LNCaP clone FGC (cell line): ENCODE results near the gene ST3GAL5.

Experiments used
- DNase-seq: peaks from one replicate; pipeline ENCODE4 v3.0.0-alpha.2; 2011; ENCODE audit warnings: low read depth
- H3K4me3 ChIP-seq: 2 replicates; pipeline ENCODE4 v1.5.1; 2011; ENCODE audit warnings: mild to moderate bottlenecking, low read depth, low read length, control low read depth
- CTCF ChIP-seq: IDR thresholded peaks from 2 replicates; pipeline ENCODE4 v1.5.1; 2012; ENCODE audit warnings: mild to moderate bottlenecking; ENCODE audit not compliant: control insufficient read depth, insufficient read depth; ENCODE audit errors: extremely low read depth

Gene ST3GAL5

GRCh38 chr2:85915606-85916303 lies 27.0 kb upstream of the ST3GAL5 start:
- no peak for DNase-seq
- no peak for TF ChIP-seq CTCF
- no peak overlapping the region for H3K4me3 ChIP-seq

GRCh38 chr2:85914922-85915321 lies 26.1 kb upstream of the ST3GAL5 start:
- TF ChIP-seq CTCF, result no peak
- no peak overlapping the region for H3K4me3 ChIP-seq
- no peak for DNase-seq

GRCh38 chr2:85913884-85914881 lies 25.4 kb upstream of the ST3GAL5 start:
- H3K4me3 ChIP-seq, result no peak overlapping the region
- no peak for DNase-seq
- TF ChIP-seq CTCF, result no peak

- no peak for DNase-seq
- TF ChIP-seq CTCF, result no peak
- no peak overlapping the region for H3K4me3 ChIP-seq
These were observed 23.3 kb upstream of the ST3GAL5 start for GRCh38 chr2:85911814-85912692.

- no peak for TF ChIP-seq CTCF
- no peak overlapping the region for H3K4me3 ChIP-seq
- no peak for DNase-seq
These were observed 22.3 kb upstream of the ST3GAL5 start for GRCh38 chr2:85911097-85911496.

GRCh38 chr2:85909005-85909404 lies 20.2 kb upstream of the ST3GAL5 start:
- no peak for TF ChIP-seq CTCF
- H3K4me3 ChIP-seq, result no peak overlapping the region
- DNase-seq, result no peak
